Astrocyte of the cerebellum (primary cell): Measurements from ENCODE around the gene GAL.

Source experiments
- DNase-seq: peaks from one replicate; pipeline ENCODE4 v3.0.0-alpha.2; 2011; ENCODE audit warnings: low read depth
- H3K4me3 ChIP-seq: 2 replicates; pipeline ENCODE4 v1.5.1; 2011; ENCODE audit warnings: mild to moderate bottlenecking, low read depth, low read length, moderate library complexity
- in situ Hi-C: cut with HindIII; loops from 2 replicates; pipeline ENCODE4 v1.10.0; 2017; ENCODE audit warnings: low sequenced_read_pairs
- TF ChIP-seq, protein P1 (sequence below): IDR thresholded peaks from 2 replicates; pipeline ENCODE4 v1.5.1; 2012; ENCODE audit warnings: low read length, low read depth, moderate library complexity, mild to moderate bottlenecking; ENCODE audit errors: missing control alignments

The GAL gene

DNA sequence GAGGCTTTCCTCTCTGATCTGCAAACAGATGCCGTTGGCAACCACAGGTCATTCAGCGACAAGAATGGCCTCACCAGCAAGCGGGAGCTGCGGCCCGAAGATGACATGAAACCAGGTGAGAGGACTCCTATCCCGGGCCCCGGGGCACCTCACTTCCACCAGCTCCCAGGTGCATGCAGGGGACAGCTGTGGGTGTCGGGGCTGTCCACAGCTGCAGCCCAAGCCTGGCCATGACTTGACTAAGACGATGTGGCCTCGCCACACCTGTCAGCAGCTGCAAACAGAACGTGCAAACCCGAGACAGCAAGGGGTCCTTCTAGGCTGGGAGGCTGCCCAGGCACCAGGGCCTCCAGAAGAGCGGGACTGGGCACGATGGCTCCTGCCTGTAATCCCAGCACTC, 3.6 kb downstream of the GAL start:
- H3K4me3 ChIP-seq: no peak overlapping the region
- in situ Hi-C loops: loop anchor here (5.0 kb wide), 1 partner anchor 79 kb away; no protein-coding TSS in a partner anchor
- TF ChIP-seq, protein P1, sequence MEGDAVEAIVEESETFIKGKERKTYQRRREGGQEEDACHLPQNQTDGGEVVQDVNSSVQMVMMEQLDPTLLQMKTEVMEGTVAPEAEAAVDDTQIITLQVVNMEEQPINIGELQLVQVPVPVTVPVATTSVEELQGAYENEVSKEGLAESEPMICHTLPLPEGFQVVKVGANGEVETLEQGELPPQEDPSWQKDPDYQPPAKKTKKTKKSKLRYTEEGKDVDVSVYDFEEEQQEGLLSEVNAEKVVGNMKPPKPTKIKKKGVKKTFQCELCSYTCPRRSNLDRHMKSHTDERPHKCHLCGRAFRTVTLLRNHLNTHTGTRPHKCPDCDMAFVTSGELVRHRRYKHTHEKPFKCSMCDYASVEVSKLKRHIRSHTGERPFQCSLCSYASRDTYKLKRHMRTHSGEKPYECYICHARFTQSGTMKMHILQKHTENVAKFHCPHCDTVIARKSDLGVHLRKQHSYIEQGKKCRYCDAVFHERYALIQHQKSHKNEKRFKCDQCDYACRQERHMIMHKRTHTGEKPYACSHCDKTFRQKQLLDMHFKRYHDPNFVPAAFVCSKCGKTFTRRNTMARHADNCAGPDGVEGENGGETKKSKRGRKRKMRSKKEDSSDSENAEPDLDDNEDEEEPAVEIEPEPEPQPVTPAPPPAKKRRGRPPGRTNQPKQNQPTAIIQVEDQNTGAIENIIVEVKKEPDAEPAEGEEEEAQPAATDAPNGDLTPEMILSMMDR: no peak
- no peak for DNase-seq

GRCh38 chr11:68688881-68689280, 4.5 kb downstream of the GAL start:
- no peak for DNase-seq
- H3K4me3 ChIP-seq: no peak overlapping the region
- TF ChIP-seq, protein P1: no peak
- in situ Hi-C loops: loop anchor here (5.0 kb wide), 1 partner anchor 78 kb away; no protein-coding TSS in a partner anchor

DNA sequence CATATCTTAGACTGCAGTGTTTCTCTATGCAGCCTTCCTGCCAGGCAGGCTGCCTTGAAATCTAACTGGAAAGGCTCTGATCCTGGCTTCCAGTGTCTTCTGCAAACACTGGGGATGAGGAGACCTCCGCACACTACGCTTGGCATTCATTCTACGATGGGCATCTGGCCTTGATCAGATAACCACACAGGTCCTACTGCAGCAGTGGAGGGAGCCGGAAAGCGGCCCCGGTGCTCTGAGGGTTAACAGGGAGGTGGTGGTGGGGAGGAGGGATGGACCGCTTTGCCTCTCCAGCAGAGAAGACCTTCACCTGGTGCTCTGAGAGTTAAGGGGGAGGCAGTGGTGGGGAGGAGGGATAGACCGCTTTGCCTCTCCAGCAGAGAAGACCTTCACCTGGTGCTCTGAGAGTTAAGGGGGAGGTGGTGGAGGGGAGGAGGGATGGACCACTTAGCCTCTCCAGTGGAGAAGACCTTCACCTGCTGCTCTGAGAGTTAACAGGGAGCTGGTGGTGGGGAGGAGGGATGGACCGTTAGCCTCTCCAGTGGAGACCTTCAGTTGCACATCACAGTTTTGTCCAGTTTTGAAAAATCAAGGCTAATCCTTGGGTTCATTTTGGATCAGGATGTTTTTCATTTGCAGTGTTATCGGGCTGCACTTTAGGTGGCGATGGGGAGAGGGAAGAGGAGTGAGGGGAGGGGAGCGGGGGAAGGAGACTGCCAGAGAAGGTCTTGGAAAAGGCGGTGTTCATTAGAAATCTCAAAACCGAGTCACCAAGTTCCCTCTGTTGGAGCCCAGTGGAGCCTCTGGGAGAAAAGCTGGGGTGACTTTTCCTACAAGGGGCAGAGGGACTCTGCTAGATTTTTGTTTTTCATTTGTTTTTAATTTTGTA, 5.6 kb downstream of the GAL start:
- DNase-seq: no peak
- H3K4me3 ChIP-seq: no peak overlapping the region
- in situ Hi-C loops: loop anchor here (5.0 kb wide), 1 partner anchor 77 kb away; no protein-coding TSS in a partner anchor
- TF ChIP-seq, protein P1: no peak

DNA sequence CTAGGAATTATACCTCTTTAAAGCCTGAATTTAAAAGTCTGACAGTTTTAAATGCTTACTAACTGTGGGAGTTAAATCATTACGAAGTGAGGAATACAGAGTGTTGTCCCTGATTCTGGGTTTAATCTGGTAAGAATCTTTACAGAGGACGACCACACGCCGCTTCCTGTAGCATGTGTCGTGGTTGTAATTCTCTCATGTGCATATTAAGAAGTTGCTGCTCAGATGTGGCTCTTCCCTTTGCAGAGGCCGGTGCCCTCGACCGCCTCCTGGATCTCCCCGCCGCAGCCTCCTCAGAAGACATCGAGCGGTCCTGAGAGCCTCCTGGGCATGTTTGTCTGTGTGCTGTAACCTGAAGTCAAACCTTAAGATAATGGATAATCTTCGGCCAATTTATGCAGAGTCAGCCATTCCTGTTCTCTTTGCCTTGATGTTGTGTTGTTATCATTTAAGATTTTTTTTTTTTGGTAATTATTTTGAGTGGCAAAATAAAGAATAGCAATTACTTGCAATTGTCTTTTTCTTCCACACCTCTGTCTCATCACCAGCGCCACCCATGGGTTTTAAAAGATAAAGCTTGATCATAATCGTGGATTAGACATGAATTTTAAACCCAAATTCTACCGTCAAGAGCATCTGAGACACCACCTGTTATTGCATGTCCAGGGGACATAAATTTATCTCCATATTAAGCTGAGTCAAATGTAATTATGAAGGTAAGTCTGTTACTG, 6.5 kb downstream of the GAL start:
- TF ChIP-seq, protein P1: no peak
- no peak for DNase-seq
- in situ Hi-C loops: no loop called here
- H3K4me3 ChIP-seq: no peak overlapping the region

GRCh38 chr11:68691402-68691784, 7.0 kb downstream of the GAL start:
- TF ChIP-seq, protein P1: no peak
- H3K4me3 ChIP-seq: no peak overlapping the region
- in situ Hi-C loops: no loop called here
- no peak for DNase-seq

- no peak overlapping the region for H3K4me3 ChIP-seq
- in situ Hi-C loops: no loop called here
- no peak for DNase-seq
- TF ChIP-seq, protein P1: no peak
Measured at GRCh38 chr11:68692115-68692514, 7.8 kb downstream of the GAL start.
